HG03159 (cell line): ENCODE data around the gene LETMD1.
"Not testable (repeated sequence)": the region's sequence is repeated elsewhere in the genome, so short reads cannot be mapped to it uniquely, and the experiment has no call there.

Experiments used
- ATAC-seq: cut with Tn5 transposase; IDR thresholded peaks from one replicate; pipeline ENCODE4 v1.9.1; 2021; ENCODE audit warnings: mild to moderate bottlenecking, moderate library complexity; ENCODE audit not compliant: unreplicated experiment

The LETMD1 gene

GRCh38 chr12:51076236-51076930 is 28.3 kb downstream of the LETMD1 start:
- no peak for ATAC-seq

- no peak for ATAC-seq
Measured at GRCh38 chr12:51077930-51078329, 29.8 kb downstream of the LETMD1 start.

GRCh38 chr12:51078346-51078745 is 30.2 kb downstream of the LETMD1 start:
- ATAC-seq = not testable (repeated sequence)

- not testable (repeated sequence) for ATAC-seq
Measured at GRCh38 chr12:51078866-51079265, 30.7 kb downstream of the LETMD1 start.

- ATAC-seq = no peak
Measured at GRCh38 chr12:51080136-51080535, 32.0 kb downstream of the LETMD1 start.

GRCh38 chr12:51081421-51081820 is 33.3 kb downstream of the LETMD1 start:
- ATAC-seq = no peak

- no peak for ATAC-seq
Measured at GRCh38 chr12:51082561-51083125, 34.5 kb downstream of the LETMD1 start.

- peak; percentile 95 for ATAC-seq
Measured at GRCh38 chr12:51083126-51083833, 35.2 kb downstream of the LETMD1 start, which contains the start of gene CSRNP2. TSS of gene CSRNP2 (minus strand) at chr12:51083596. CDS start at chr12:51076561, 7,035 bp downstream.

- ATAC-seq = no peak
Measured at GRCh38 chr12:51085757-51086156, 37.6 kb downstream of the LETMD1 start.

GRCh38 chr12:51086933-51087332 is 38.8 kb downstream of the LETMD1 start:
- ATAC-seq = no peak

GRCh38 chr12:51087818-51088217 is 39.7 kb downstream of the LETMD1 start:
- no peak for ATAC-seq

- no peak for ATAC-seq
Measured at GRCh38 chr12:51090705-51091229, 42.6 kb downstream of the LETMD1 start.

GRCh38 chr12:51098611-51099010 is 50.5 kb downstream of the LETMD1 start:
- no peak for ATAC-seq

- no peak for ATAC-seq
Measured at GRCh38 chr12:51103977-51104376, 55.9 kb downstream of the LETMD1 start.

- ATAC-seq = no peak
Measured at GRCh38 chr12:51108136-51108535, 60.0 kb downstream of the LETMD1 start.
